NB4 (cell line): ENCODE data around the gene CASZ1.

Experiments
- MYC ChIP-seq: IDR thresholded peaks from 2 replicates; pipeline ENCODE4 v1.6.1; 2011; ENCODE audit warnings: low read depth, low read length
- POLR2A ChIP-seq: IDR thresholded peaks from 2 replicates; pipeline ENCODE4 v1.6.1; 2011; ENCODE audit warnings: mild to moderate bottlenecking; ENCODE audit not compliant: insufficient read length; ENCODE audit errors: extremely low read depth
- TF ChIP-seq, protein P1 (sequence below): IDR thresholded peaks from one replicate; pipeline ENCODE4 v1.5.1; 2012; ENCODE audit warnings: low read depth, low read length
- TF ChIP-seq, protein P2 (sequence below): IDR thresholded peaks from 2 replicates; pipeline ENCODE4 v1.6.1; 2011; ENCODE audit warnings: low read depth, low read length

DNA sequence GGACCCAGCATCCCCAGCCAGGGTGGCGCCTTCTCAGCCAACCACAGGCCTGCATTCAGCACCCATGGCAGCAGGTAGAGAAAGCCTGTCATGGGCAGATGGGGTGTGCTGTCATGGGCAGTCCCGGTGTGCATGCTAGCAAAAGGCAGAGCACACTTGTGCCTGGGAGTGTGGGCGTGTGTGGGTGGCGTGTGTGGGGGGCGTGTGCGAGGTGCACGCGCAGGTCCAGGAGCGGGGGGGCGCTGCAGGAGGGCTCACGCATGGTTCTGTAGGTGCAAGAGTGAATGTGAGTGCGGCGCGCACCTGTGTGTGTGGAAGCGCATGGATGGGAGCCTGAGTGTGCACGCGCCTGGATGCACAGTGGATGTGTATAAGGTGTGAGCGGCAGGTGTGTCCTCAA, 137.2 kb downstream of the CASZ1 start:
- TF ChIP-seq, protein P1, sequence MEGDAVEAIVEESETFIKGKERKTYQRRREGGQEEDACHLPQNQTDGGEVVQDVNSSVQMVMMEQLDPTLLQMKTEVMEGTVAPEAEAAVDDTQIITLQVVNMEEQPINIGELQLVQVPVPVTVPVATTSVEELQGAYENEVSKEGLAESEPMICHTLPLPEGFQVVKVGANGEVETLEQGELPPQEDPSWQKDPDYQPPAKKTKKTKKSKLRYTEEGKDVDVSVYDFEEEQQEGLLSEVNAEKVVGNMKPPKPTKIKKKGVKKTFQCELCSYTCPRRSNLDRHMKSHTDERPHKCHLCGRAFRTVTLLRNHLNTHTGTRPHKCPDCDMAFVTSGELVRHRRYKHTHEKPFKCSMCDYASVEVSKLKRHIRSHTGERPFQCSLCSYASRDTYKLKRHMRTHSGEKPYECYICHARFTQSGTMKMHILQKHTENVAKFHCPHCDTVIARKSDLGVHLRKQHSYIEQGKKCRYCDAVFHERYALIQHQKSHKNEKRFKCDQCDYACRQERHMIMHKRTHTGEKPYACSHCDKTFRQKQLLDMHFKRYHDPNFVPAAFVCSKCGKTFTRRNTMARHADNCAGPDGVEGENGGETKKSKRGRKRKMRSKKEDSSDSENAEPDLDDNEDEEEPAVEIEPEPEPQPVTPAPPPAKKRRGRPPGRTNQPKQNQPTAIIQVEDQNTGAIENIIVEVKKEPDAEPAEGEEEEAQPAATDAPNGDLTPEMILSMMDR = no peak
- TF ChIP-seq, protein P2, sequence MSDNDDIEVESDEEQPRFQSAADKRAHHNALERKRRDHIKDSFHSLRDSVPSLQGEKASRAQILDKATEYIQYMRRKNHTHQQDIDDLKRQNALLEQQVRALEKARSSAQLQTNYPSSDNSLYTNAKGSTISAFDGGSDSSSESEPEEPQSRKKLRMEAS = no peak
- no peak for TF ChIP-seq POLR2A
- no peak for TF ChIP-seq MYC
